Stimulated activated naive CD8-positive, alpha-beta T cell treated with anti-CD3 and anti-CD28 coated beads, Interleukin-15, amount 100 ng/mL, for 72 hours (primary cell): ENCODE measurements around the gene MAPKAP1.
A peak's percentile ranks its signal among the peaks of the same experiment; 100 is the strongest.

ENCODE experiments used
- ATAC-seq: fragments of 150-1000 bp; cut with Tn5 transposase; 2 replicates; pipeline ENCODE4 v1.10.0; 2021; ENCODE audit warnings: mild to moderate bottlenecking, moderate library complexity
- DNase-seq, 2 donors: peaks; one replicate each; pipeline ENCODE4 v3.0.0; 2021 to 2022
- H3K27ac Mint-ChIP-seq, 2 donors: one replicate each; pipeline ENCODE4 v1.8.0; 2022; ENCODE audit warnings: mild to moderate bottlenecking in 2 of 2, mixed read lengths in 2 of 2, moderate library complexity in 2 of 2
- H3K27me3 Mint-ChIP-seq: one replicate; pipeline ENCODE4 v1.8.0; 2022; ENCODE audit warnings: mixed read lengths
- H3K4me1 Mint-ChIP-seq: one replicate; pipeline ENCODE4 v1.8.0; 2022; ENCODE audit warnings: mild to moderate bottlenecking, mixed read lengths
- H3K4me3 Mint-ChIP-seq, 2 donors: one replicate each; pipeline ENCODE4 v1.8.0; 2022; ENCODE audit warnings: mild to moderate bottlenecking in 2 of 2, mixed read lengths in 2 of 2, moderate library complexity in 1 of 2
- H3K9me3 Mint-ChIP-seq, 2 donors: one replicate each; pipeline ENCODE4 v1.8.0; 2022; ENCODE audit warnings: mixed read lengths in 2 of 2

The MAPKAP1 gene

DNA sequence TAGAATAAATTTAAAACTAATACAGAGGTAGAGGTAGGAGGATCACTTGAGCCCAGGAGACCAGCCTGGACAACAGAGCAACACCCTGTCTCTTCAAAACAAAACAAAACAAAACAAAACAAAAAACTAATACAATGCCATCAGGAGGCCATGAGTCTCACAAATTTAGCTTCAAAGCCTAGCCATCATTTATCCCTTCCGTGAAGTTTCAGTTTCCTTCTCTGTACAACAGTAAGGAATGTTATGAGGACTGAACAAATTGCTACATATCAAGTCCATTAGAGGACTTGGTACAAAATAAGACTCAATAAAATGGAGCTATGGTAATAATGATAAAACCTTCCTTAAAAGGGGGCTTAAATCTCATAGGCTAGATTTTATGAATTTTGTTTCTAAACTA, 60.8 kb downstream of the MAPKAP1 start:
- Mint-ChIP-seq H3K4me3 (peak overlapping the region; percentile 62 to 73), H3K4me1 (peaks cover 98% of the 10 kb centered on the region), H3K27ac (peak overlapping the region; percentile 72 to 89), H3K27me3 (no peaks in the 10 kb centered on the region), H3K9me3 (no peaks in the 10 kb centered on the region)
- no peak for ATAC-seq
- no peak for DNase-seq

DNA sequence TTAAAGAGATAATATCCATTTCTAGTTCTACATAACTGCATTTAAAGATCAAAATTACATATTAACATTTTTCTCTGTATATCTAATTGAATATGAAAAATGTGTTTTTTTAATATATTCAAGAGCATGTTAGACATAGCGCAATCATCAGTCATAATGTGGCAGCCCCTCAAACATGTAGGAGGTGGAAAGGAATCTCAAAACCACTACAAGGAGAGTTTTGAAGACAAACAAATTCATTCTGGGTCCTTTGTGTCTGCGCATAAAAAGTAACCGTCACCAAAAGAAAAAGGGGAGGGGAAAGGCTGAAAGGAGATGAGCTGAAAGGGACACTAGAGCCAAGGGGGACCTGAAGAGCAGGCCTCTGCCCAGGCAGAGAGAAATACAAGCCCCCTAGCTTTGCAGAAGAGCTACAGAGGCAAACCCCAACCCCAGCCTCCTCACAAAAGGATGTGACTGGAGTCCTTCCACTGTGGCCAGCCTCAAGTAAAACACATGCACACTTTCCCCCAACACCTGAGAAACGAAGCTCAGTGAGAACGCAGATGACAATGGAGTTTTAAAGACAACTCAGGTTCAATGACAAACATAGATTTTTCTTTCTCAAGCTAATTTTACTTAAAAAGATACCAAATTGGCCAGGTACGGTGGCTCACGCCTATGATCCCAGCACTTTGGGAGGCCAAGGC, 62.0 kb downstream of the MAPKAP1 start:
- H3K4me3 Mint-ChIP-seq = peak overlapping the region; percentile 24 to 61
- peak overlapping the region in 1 of 2 donors; percentile 19 for H3K27ac Mint-ChIP-seq
- H3K9me3 Mint-ChIP-seq = no peaks in the 10 kb centered on the region
- peak; percentile 62 for ATAC-seq
- H3K4me1 Mint-ChIP-seq = peaks cover 86% of the 10 kb centered on the region
- no peaks in the 10 kb centered on the region for H3K27me3 Mint-ChIP-seq
- no peak for DNase-seq

DNA sequence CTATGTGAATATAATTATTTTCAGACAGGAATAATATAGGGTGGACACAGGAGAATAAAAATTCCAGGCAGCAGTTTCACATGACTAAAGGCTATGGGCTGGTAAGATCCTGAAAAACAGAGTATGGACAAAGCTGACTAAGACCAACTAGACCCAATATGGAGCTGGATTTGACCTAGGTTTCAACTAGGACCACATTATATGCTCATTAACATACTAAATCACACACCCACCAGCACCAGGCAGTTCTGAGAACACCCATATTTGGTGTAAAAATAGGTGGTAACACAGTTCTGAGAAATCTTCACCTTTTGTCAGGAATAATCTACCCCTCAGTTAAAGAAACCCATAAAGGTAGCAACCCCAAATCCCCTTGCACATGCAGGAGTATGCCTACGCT, 64.7 kb downstream of the MAPKAP1 start:
- Mint-ChIP-seq H3K4me1 (peaks cover 63% of the 10 kb centered on the region), H3K9me3 (no peaks in the 10 kb centered on the region), H3K27ac (no peak overlapping the region), H3K4me3 (no peak overlapping the region), H3K27me3 (no peaks in the 10 kb centered on the region)
- no peak for DNase-seq
- no peak for ATAC-seq

DNA sequence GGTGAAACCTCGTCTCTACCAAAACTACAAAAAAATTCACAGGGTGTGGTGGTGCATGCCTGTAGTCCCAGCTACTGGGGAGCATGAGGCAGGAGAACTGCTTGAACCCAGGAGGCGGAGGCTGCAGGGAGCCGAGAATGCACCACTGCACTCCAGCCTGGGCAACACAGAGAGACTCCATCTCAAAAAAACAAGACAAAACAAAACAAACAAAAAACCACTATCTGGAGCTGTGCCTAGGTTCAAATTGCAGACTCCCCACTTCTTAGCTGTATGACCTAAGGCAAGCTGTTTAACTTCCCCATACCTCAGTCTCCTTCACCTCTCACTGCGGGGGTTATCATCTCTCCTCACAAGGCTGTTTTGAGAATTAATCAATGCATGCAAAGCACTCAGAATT, 68.0 kb downstream of the MAPKAP1 start:
- H3K4me3 Mint-ChIP-seq = no peak overlapping the region
- no peak overlapping the region for H3K27ac Mint-ChIP-seq
- ATAC-seq (no peak), DNase-seq (no peak)
- H3K9me3 Mint-ChIP-seq = no peaks in the 10 kb centered on the region
- no peaks in the 10 kb centered on the region for H3K27me3 Mint-ChIP-seq
- peaks cover 58% of the 10 kb centered on the region for H3K4me1 Mint-ChIP-seq

DNA sequence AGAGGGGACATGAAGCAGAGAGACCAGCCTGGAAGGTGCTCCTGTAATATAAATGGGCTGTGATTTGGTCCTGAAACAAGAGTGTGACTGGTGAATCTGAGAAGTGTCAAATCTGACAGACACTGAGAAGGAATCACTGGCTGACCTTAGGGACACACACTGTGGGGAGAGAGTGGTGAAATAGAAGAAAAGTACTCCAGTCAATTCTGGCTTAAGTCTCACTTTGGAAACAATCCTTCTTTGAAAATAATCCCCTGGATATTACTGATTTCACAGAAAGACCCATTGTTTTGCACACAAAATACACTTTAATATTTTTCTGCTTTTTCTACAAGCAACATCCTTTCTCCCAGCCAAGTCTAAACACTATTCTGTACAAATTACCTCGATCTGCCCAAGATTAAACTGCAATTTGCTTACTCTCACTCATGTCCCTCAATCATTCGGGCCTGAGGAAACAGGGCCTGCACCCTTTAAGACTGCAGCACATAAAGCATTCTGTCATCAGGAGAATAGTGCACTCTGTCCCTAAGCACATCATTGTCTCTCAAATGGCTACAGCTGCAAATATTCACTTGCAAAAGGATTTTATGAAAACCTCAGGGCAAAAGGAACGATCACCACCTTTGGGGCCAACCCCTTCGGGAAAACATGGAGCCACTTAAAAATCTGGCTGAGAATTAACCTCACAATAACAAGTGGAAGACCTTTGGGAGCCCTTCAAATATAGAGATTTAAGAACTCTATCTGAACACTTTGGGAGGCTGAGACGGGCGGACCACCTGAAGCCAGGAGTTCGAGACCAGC, 68.6 kb downstream of the MAPKAP1 start:
- Mint-ChIP-seq H3K4me1 (peaks cover 54% of the 10 kb centered on the region), H3K27me3 (no peaks in the 10 kb centered on the region), H3K9me3 (no peaks in the 10 kb centered on the region), H3K4me3 (no peak overlapping the region), H3K27ac (no peak overlapping the region)
- DNase-seq (no peak), ATAC-seq (no peak)

DNA sequence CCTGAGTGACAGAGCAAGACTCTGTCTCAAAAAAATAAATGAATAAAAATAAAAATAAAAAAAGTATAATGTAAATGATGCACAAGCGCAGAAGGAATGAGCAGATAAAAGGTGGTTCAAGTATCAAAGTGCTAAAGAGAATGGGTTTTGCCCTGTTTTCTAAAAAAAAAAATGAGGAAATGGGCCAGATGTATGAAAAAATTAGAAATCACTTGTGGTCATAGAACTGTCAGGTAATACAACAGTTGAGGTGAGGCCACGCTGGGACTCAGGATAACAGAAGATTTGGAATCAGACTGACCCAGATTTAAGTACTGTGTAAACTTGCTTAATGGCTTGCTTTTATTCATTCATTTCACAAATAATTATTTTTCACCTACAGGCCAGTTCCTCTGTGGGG, 69.8 kb downstream of the MAPKAP1 start:
- no peaks in the 10 kb centered on the region for H3K9me3 Mint-ChIP-seq
- peaks cover 53% of the 10 kb centered on the region for H3K4me1 Mint-ChIP-seq
- H3K27me3 Mint-ChIP-seq = no peaks in the 10 kb centered on the region
- DNase-seq (no peak), ATAC-seq (no peak)
- H3K27ac Mint-ChIP-seq = no peak overlapping the region
- no peak overlapping the region for H3K4me3 Mint-ChIP-seq

DNA sequence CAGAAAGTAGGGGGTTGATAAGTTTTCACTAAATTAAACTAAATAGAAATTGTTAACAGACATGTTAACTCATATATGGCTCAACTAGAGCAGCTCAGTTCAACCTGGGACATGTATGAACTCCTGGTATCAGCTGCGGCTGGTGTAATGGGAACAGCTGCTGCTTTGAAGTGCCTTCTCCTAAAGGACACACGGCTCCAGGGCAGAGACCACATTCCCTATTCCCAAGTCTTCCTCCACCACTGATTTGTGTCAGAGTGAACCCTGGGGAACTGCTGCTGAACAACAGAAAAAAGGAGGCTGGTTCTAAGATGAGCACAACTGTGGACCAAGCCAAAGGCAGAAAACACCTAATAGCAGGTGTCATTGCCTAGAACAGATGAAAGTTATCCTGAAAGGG, 71.1 kb downstream of the MAPKAP1 start:
- H3K4me3 Mint-ChIP-seq = peak overlapping the region in 1 of 2 donors; percentile 7
- H3K27me3 Mint-ChIP-seq = no peaks in the 10 kb centered on the region
- peaks cover 58% of the 10 kb centered on the region for H3K4me1 Mint-ChIP-seq

DNA sequence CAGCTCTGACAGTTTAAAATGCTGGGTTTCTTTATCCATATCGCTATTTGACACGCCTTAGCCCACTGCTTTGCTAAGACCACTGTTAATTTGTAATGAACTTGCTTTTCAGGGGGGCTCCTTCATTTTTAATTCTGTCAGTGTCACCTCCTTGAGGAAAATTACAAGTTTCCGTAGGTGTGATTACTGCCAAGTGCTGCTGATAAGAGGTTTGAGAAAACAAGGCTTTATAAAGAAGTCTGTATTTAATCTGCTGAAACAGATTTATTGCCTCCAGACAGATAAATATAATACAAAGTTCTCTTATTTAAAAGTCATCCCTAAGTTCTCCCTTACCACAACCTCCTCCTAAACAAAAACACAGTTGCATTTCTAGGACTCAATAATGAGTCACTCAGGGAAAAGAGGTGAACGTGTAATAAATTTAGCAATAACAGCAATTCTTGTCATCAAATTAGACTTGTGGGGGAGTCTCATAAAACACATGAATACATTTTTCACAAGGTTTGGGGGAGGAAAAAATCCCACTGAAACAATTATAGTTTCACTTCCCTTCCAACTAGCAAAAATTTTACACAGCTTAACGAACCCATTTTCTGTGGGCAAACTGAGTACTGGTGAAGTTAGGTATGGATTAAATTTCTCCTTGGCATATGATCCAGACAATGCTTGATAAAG, 72.8 kb downstream of the MAPKAP1 start:
- Mint-ChIP-seq H3K27ac (no peak overlapping the region), H3K4me3 (peak overlapping the region in 1 of 2 donors; percentile 12), H3K9me3 (no peaks in the 10 kb centered on the region), H3K27me3 (no peaks in the 10 kb centered on the region), H3K4me1 (peaks cover 60% of the 10 kb centered on the region)
- DNase-seq (no peak), ATAC-seq (no peak)

More for the DNA sequence above, 71.1 kb downstream of the MAPKAP1 start:
- DNase-seq (no peak), ATAC-seq (no peak)
- Mint-ChIP-seq H3K27ac (no peak overlapping the region), H3K9me3 (no peaks in the 10 kb centered on the region)

DNA sequence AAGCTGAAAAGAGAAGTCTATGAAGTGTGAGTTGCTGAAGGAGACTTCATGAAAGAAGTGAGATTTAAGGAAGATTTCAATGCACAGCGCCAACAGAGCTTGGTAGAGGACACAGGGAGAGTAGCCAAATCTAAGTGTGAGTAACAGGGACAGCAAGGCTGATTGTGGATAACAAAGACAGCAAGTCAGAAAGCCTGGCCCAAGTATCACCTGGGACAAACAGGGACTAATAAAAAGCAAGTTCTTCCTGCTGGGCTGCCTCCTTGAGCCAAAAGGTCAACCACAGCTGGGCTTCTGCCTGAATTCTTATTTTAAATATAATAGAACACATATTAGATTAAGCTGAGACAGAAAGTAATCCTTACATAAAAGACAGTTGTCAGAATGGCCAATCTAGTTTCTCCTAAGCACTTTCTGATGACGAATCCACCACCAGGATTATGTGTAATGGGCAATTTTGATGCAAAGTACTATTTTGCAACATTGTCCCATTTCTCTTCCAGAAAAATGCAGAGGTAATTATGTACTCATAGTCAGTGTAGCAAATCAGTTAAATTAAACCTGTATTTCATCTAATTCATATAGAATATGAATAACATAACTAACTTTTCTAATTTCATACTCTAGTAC, 73.8 kb downstream of the MAPKAP1 start:
- ATAC-seq = no peak
- no peaks in the 10 kb centered on the region for H3K27me3 Mint-ChIP-seq
- H3K9me3 Mint-ChIP-seq = no peaks in the 10 kb centered on the region
- peaks cover 69% of the 10 kb centered on the region for H3K4me1 Mint-ChIP-seq
- peak overlapping the region in 1 of 2 donors; percentile 15 for H3K27ac Mint-ChIP-seq
- peak overlapping the region; percentile 23 to 52 for H3K4me3 Mint-ChIP-seq
- no peak for DNase-seq

DNA sequence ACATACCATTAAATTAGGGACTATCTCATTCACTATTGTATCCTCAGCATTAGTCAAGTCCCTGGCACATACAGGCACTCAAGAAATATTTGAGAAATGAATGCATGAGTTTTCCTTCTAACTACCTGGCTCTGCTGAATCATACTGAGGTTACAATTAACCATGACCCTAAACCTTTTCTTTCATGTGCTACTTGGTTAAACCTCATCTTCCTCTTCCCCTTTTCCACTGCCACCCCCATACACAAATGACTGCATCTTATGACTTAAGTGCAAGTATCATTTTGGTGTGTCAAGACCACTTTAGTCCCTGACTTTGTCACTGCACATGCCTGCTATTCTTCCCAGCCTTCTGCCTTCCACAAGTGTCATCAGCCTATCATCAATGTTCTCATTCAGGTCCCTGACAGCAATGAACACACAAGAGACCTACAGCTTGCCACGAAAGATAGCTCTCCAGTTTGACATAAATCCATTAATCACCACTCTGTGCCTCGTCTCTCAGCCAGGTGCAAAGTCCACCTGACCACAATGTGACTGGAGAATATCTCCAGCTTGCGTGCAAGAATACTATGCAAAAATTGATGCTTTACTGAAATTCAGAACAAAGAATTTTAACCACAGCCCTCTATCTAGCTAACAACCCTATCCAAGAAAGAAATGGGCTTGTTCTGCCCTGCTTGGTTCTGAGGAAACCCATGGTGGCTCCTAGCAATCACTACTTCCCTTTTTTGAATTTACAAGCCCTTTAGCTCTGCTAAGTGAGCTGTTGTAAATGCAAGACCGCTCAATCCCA, 74.5 kb downstream of the MAPKAP1 start:
- Mint-ChIP-seq H3K4me1 (peaks cover 74% of the 10 kb centered on the region), H3K9me3 (no peaks in the 10 kb centered on the region), H3K4me3 (peak overlapping the region; percentile 49 to 52), H3K27ac (peak overlapping the region in 1 of 2 donors; percentile 67), H3K27me3 (no peaks in the 10 kb centered on the region)
- DNase-seq (peak; percentile 46 to 67), ATAC-seq (peak; percentile 92)

DNA sequence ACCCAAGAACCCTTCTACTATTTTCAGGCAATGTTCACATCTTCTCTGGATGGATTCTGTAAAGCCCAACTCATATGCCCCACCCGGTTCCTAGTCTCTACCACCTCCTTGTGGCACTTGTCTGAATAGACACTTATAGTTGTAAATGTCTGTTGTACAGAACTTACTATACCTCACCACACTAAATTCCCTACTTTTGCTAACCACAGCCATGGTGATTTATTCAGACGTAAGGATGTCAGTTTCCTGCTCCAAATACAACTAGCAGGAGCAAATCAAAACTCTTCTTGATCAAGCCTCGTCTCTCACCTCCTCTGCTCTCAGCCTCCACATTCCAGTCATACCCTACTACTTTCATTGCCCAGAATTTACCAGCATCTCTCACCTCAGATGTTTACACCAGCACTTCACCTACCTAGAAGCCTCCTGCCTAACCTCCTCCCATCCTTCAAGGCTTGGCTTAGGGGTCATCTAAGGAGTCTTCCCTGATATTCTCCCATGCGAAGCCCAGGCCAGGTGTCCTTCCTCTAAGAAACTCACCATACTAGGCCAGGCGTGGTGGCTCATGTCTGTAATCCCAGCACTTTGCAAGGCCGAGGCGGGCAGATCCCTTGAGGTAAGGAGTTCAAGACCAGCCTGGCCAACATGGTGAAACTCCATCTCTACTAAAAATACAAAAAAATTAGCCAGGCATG, 75.5 kb downstream of the MAPKAP1 start:
- H3K27ac Mint-ChIP-seq = no peak overlapping the region
- no peaks in the 10 kb centered on the region for H3K9me3 Mint-ChIP-seq
- H3K27me3 Mint-ChIP-seq = no peaks in the 10 kb centered on the region
- peak overlapping the region; percentile 49 to 52 for H3K4me3 Mint-ChIP-seq
- ATAC-seq (peak; percentile 35), DNase-seq (peak in 1 of 2 donors; percentile 20)
- H3K4me1 Mint-ChIP-seq = peaks cover 72% of the 10 kb centered on the region

DNA sequence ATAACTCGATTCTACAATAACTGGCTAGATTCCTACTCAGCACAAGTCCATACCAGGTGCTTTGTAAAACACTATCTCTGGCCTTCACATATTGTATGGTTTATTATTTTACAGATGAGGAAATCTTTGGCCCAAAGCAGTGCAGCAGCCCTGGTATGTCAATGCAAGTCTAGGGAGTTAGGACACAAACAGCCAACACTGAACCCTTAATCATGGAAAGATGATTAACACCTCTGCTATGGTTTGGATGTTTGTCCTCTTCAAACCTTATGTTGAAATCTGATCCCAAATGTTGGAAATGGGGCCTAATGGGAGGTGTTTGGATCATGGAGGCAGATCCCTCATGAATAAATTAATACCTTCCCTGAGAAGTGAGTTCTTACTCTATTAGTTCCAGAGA, 76.6 kb downstream of the MAPKAP1 start:
- Mint-ChIP-seq H3K4me1 (peaks cover 61% of the 10 kb centered on the region), H3K9me3 (no peaks in the 10 kb centered on the region), H3K4me3 (no peak overlapping the region), H3K27ac (no peak overlapping the region), H3K27me3 (no peaks in the 10 kb centered on the region)
- no peak for DNase-seq
- ATAC-seq = no peak

DNA sequence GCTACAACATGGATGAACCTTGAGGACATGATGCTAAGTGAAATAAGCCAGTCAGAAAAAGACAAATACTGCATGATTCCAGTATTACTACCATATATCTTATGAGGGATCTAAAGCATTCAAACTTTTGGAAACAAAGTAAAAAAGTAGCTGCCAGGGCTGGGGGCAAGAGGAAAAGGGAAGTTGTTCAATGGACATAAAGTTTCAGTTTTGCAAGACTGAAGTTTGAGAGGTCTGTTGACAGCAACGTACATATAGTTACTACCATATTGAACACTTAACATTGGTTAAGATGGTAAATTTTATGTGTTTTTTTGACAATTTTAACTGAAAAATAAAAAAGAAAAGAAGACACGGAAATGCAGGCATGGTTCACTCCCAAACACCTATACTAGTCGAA, 77.6 kb downstream of the MAPKAP1 start:
- no peaks in the 10 kb centered on the region for H3K9me3 Mint-ChIP-seq
- DNase-seq = no peak
- peaks cover 51% of the 10 kb centered on the region for H3K4me1 Mint-ChIP-seq
- H3K4me3 Mint-ChIP-seq = no peak overlapping the region
- no peak for ATAC-seq
- no peaks in the 10 kb centered on the region for H3K27me3 Mint-ChIP-seq
- H3K27ac Mint-ChIP-seq = no peak overlapping the region

DNA sequence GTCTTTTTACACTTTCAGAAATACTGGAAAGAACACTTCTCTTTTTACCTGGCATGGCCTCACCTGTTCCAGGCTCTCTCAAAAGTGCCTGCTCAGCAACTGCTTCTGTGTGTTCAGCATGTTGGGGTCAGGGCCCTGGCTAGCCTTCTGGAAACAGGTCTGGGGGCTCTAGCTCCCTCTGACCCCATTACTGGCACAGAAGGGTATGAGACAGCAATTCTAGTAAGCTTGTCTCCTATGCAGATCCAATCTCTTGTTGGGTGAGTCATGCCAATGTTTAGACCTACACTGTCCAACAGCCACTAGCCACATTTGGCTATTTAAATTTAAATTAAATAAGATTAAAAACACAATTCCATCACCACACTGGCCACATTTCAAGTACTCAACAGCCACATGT, 80.8 kb downstream of the MAPKAP1 start:
- DNase-seq (no peak), ATAC-seq (no peak)
- H3K9me3 Mint-ChIP-seq = no peaks in the 10 kb centered on the region
- H3K4me1 Mint-ChIP-seq = peaks cover 29% of the 10 kb centered on the region
- no peak overlapping the region for H3K27ac Mint-ChIP-seq
- H3K27me3 Mint-ChIP-seq = no peaks in the 10 kb centered on the region
- no peak overlapping the region for H3K4me3 Mint-ChIP-seq
